GM21360 (cell line): ENCODE measurements around the gene PRDM15.
"Not testable (repeated sequence)": the region's sequence is repeated elsewhere in the genome, so short reads cannot be mapped to it uniquely, and the experiment has no call there.

ENCODE experiments used
- ATAC-seq: cut with Tn5 transposase; IDR thresholded peaks from one replicate; pipeline ENCODE4 v1.9.1; 2021; ENCODE audit warnings: mild to moderate bottlenecking, moderate library complexity; ENCODE audit not compliant: unreplicated experiment

The PRDM15 gene

DNA sequence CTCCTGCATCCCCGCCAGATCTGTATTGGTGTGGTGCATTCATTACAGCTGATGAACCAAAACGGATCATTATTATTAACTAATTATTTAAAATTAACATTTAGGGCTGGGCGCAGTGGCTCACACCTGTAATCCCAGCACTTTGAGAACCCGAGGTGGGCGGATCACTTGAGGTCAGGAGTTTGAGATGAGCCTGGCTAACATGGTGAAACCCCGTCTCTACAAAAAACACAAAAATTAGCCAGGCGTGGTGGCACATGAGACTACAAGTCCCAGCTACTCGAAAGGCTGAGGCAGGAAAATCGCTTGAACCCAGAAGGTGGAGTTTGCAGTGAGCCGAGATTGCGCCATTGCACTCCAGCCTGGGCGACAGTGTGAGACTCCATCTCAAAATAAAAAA, 93.9 kb downstream of the PRDM15 start:
- not testable (repeated sequence) for ATAC-seq

DNA sequence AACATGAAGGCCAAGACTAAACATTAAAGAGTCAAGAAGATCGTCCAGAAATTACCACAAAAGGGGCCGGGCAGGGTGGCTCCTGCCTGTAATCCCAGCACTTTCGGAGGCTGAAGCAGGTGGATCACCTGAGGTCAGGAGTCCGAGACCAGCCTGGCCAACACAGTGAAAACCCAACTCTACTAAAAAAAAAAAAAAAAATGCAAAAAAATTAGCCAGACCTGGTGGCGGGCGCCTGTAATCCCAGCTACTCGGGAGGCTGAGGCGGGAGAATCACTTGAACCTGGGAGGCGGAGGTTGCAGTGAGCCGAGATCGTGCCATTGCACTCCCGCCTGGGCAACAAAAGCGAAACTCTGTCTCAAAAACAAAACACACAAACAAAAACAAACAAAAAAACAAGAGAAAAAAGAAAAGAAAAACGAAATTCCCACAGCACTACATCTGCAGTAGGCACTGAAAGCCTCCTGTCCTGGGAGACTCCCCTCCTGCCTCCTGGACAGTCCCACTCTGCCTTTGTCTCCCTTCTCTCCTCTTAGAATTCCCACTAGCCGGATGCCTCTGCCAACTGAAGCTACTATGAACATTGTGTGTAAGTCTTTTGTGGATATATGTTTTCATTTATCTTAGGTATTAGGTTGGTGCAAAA, 94.6 kb downstream of the PRDM15 start:
- no peak for ATAC-seq

GRCh38 chr21:41783476-41784180, 95.5 kb downstream of the PRDM15 start:
- ATAC-seq: no peak

GRCh38 chr21:41781050-41781410, 98.1 kb downstream of the PRDM15 start:
- ATAC-seq: no peak

DNA sequence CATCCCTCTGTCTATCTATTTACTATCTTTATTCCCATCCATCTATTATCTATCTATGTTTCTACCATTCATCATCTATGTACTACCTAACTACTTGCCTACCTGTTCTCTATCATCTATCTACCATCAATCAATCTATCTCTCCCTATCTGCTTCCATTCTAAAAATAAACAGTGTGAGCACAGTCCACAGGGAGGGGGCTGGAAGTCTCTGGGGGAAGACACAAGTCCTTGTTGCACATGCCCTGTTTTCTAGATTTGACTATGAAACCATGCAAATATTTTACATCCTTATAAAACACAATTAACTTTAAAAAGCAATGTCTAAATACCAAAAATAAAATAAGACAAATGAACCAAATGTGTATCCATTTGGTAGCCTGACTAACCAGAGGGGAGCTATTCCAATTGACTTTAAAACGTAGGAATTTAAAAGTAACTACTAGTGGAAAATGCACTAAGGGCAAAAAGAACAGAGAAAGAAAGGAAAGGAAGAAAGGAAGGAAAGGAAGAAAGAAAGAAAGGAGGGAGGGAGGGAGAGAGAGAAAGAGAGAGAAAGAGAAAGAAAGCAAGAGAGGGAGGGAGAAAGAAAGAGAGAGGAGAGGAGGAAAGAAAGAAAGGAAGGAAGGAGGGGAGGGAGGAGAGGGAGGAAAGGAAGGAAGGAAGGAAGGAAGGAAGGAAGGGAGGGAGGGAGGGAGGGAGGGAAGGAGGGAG, 98.7 kb downstream of the PRDM15 start:
- no peak for ATAC-seq

GRCh38 chr21:41779659-41780058, 99.5 kb downstream of the PRDM15 start:
- no peak for ATAC-seq

DNA sequence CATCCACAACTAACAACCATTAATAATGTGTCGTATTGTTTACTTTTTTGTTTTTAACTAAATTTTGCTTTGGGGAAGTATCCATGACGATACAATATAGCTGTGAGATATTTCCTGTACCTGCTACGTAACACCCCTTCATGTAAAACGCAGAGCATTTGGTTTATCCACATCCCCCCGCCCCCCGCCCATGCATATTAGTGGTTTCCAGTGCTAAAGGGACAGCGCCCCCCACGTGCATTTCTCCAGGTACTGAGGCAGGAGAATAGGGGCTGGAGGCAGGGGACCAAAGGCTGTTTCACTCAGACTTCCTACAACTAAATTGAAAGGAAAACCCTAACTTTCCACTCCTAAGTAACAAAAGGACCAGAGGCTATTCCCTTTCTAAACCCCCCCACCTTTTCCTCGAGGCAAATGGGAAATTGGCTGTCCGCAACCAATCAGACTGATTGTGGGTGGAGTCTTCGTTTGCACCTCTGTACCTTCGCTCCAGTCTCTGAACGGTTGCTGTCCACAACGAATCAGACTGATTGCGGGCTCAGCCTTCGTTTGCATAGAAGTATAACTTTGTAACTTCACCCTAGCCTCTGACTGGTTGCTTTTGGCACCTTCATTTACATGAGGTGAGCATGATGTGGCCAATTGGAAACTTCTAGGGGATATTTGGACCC, 100.1 kb downstream of the PRDM15 start:
- ATAC-seq: no peak

DNA sequence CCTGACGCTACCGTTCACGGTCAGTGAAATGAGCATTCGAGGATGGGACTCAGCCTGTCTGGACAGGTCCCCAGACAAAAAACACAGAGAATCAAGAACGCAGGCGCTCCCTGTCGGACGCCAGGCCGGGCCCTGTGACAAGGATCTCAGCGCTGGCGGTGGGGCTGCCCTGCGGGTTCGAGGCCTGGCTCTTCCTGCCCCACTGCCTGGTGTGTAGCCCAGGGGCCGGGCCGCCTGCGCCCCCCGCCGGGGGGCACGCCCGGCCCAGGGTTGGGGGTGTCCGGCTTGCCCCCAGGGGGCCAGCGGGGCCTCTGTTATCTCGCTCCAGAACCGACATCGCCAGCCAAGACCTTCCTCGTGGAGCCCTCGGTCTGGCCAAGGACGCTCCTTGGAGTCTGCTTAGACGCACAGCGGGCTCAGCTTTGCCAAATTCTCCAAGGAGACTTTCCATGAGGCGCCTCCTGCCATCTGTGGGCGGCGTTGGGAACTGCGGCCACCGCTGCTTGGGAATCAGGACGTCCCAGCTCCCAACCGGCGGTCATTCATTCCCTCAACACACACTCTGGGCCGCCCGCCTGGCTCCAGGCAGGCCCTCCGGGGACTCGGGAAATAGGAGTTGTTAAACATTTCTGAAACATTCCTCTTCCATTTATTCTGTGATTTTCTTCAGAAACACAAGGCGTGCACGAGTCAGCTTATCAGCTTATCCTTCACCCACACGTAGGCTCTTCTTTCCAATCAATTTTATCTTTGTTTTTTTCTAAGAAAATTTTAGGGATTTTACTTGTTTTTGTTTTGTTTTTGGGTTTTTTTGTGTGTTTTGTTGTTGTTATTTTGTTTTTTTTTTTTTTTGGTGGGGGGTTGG, 101.0 kb downstream of the PRDM15 start:
- ATAC-seq: no peak

- no peak for ATAC-seq
Measured at GRCh38 chr21:41776778-41777177, 102.4 kb downstream of the PRDM15 start.

GRCh38 chr21:41775149-41775472, 104.0 kb downstream of the PRDM15 start:
- no peak for ATAC-seq

DNA sequence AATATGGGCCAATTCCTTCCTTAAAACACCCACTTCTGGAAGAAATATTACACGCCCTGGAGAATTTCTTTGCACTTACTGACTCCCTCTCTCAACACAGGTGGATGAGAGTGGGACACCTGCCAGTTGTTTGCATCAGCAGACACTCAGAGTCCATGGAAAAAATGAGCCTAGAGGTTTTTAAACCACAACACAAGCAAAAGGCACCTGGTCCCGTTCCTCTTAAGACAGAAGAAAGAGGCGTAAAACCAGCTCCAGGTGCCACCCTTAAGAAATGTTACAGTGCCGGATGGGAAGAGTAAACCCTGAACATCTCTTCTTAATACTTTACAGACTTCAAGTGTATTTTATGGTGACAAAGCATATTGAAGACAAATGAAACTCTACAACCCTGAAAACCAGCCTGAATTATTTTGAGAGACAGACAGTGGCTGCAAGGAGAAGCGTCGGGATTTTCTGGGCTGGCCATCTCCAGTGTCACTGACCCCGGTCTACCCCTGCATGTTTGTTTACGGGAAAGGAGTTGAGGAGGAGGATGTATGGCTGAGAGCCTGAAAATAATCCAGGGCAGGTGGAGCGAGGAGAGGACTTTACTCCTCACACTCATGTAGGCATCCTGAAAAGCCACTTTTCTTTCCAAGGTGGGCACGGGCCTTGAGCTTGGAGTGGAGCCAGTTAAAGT, 104.5 kb downstream of the PRDM15 start:
- ATAC-seq: no peak

DNA sequence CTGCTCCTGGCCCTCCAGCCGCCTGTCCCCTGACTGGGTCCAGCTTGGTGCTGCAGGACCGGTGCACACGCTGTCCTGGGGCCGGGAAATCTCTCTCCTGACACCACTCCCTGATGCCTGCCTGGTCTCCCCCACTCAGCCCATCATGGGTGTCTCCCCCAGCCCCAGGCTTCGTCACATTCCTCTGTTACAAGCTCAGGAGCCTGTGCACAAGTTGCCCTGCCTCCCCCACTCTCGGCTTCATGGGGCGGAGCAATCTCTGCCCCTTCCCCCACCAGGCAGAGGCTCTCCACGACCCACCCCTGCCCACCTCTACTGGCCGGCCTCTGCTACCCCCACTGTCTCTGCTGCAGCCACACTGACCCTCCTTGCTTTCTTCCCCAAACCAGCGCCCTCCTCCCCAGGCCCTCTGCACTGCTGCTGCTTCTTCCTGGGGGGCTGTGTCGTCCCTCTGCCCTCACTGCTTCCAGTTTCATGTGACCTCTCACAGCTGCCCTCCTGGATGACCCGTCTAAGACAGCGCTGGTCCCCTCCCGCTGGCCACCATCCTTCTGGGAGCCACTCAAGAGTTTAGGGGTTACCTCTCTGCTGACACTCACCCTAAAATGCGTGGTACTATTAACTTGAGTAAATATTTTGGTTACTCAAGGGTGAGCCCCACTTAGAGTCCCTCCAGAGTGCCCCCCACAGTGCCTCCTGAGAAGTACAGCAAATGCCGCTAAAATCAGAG, 106.6 kb downstream of the PRDM15 start:
- ATAC-seq: no peak

DNA sequence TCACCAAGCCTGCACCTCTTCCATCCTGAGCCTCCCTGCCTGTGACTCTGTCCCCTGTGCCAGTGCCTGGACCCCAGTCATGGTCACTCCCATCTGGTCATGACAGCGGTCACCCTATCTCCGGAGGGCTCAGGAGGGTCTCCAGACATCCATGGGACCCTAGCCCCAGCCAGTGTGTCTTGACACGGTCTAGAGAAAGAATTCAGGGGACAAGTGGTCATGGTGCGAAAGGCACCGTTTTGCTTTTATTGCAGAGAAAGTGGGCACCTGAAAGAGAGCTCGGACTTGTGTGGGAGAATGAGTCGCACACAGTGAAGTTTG, 107.6 kb downstream of the PRDM15 start:
- no peak for ATAC-seq

- ATAC-seq: no peak
Measured at GRCh38 chr21:41770901-41771624, 108.1 kb downstream of the PRDM15 start.

- ATAC-seq: no peak
Measured at GRCh38 chr21:41769933-41770332, 109.2 kb downstream of the PRDM15 start.

DNA sequence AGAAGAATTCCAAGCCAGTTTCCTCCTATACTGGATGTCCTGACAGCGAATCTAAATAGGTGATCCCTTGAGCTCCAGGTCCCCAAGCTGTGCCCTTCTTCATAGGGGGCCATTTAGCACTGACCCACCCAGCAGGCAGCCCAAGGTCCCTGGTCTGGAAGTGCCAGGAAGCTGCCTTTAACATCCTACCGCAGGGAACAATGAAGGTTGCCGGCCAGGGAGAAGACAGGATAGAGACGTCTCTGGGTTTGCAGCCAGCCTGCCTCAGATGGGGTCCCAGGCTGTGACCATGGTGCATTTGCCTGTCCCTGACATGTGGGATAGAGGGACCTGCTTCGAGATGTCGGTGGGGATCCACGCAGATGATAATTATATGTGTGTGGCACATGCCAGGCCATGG, 109.6 kb downstream of the PRDM15 start:
- ATAC-seq: no peak

- ATAC-seq: no peak
Measured at GRCh38 chr21:41769111-41769510, 110.0 kb downstream of the PRDM15 start.

- ATAC-seq: no peak
Measured at GRCh38 chr21:41768437-41769042, 110.6 kb downstream of the PRDM15 start.
